ENCODE results near the gene RAB5B.
"Not testable (repeated sequence)": the region's sequence is repeated elsewhere in the genome, so short reads cannot be mapped to it uniquely, and the experiment has no call there.

The RAB5B gene

DNA sequence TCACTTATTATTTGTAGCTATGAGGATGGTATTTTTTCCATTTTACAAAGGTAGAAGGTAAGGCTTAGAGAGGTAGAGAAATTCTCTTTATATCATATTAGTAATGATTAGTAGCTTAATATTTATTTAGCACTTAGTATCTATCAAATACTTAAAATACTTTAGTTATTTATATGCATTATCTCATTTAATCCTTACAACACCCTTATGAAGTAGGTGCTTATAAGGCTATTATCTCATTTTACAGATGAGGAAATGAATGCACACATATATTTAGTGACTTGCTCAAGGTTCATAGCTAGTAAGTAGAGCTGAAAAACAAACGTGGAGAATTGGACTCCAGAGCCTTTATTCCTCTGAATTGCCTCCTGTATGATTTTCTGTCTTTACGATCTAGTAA lies 11.0 kb downstream of the RAB5B start:
- no peak for DNase-seq (ENCODE audit: low read depth)

GRCh38 chr12:55985341-55985740 lies 11.5 kb downstream of the RAB5B start:
- no peak for DNase-seq (ENCODE audit: low read depth)

GRCh38 chr12:55985976-55986375 lies 12.1 kb downstream of the RAB5B start:
- DNase-seq (ENCODE audit: low read depth): not testable (repeated sequence)

- no peak for DNase-seq (ENCODE audit: low read depth)
Observed at GRCh38 chr12:55991110-55991509, 17.2 kb downstream of the RAB5B start.

DNA sequence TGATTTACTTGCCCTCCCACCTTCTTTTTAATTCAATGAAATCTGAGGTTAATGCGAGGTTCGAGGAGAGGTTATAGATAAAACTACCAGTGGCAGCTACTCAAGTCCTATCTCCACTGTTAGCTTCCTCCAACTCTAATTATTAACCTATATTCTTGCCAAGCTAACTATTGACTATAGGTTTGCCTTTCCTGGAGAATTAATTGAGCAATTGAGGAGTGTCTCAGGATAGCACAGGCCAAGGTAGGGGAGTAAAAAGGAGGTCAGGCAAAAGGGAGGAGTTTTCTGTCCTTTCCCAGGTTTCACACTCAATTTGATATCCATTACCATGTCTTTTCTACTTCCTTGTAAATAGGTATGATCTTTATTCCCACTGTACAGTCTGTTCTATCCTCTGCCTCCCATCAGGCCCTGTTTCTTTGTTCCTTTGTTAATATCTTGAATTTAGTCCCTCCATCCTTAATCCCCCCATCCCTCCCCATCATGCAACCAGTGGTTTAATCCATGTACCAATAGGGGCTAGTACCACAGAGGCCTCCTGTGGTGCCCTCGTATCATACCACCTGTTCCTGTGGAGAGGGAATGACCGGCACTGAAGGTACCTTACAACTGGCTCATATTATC lies 19.5 kb downstream of the RAB5B start:
- no peak for DNase-seq (ENCODE audit: low read depth)

GRCh38 chr12:55995366-55995765 lies 21.5 kb downstream of the RAB5B start:
- no peak for DNase-seq (ENCODE audit: low read depth)

GRCh38 chr12:55996201-55996714 lies 22.4 kb downstream of the RAB5B start:
- no peak for DNase-seq (ENCODE audit: low read depth)

- DNase-seq (ENCODE audit: low read depth): no peak
Observed at GRCh38 chr12:55996715-55997534, 23.0 kb downstream of the RAB5B start, which contains the start of gene SUOX. SUOX (plus strand) TSS chr12:55997276; CDS start chr12:56002222, 4,946 bp downstream.

- no peak for DNase-seq (ENCODE audit: low read depth)
Observed at GRCh38 chr12:55997535-55997859, 23.6 kb downstream of the RAB5B start.

GRCh38 chr12:55999522-55999921 lies 25.6 kb downstream of the RAB5B start:
- not testable (repeated sequence) for DNase-seq (ENCODE audit: low read depth)

GRCh38 chr12:55999999-56000540 lies 26.2 kb downstream of the RAB5B start:
- DNase-seq (ENCODE audit: low read depth): not testable (repeated sequence)

- no peak for DNase-seq (ENCODE audit: low read depth)
Observed at GRCh38 chr12:56001487-56002100, 27.7 kb downstream of the RAB5B start.

DNA sequence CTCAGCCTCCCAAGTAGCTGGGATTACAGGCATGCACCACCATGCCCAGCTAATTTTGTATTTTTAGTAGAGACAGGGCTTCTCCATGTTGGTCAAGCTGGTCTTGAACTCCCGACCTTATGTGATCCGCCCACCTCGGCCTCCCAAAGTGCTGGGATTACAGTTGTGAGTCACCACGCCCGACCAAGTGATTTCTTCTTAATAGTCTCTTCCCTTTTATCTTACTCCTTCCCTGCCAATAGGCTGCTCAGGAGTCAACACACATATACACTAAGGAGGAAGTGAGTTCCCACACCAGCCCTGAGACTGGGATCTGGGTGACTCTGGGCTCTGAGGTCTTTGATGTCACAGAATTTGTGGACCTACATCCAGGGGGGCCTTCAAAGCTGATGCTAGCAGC lies 29.5 kb downstream of the RAB5B start:
- not testable (repeated sequence) for DNase-seq (ENCODE audit: low read depth)

GRCh38 chr12:56004211-56004610 lies 30.3 kb downstream of the RAB5B start:
- DNase-seq (ENCODE audit: low read depth): no peak

GRCh38 chr12:56007564-56008559 lies 34.0 kb downstream of the RAB5B start:
- DNase-seq (ENCODE audit: low read depth): no peak

GRCh38 chr12:56010111-56010570 lies 36.3 kb downstream of the RAB5B start:
- no peak for DNase-seq (ENCODE audit: low read depth)

DNA sequence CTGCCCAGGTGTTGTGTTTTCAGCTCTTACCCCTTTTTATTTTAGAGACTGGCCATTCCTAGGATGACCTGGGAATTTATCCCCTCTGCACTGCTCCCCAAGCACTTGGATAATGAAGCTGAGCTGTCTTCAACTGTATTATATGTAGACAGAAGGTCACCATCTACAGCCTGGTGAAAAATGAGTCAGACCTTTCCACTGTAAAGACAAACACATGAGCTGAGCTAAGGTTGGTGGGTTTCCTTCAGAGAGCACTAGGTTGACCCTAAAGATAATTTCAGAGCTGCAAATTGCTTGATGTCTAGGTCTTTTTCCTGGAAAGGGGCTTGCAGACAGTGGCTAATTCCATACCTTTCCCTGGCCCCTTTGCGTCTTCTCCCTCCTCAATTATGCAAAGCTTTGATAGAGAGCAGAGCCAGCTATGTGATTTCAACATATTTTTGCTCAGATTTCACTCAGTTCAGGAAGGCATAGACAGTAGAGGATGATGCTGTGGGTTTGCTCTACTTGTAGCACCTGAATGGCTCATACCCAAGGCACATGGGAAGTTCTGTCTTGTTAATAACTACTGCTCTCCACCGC lies 37.7 kb downstream of the RAB5B start:
- no peak for DNase-seq (ENCODE audit: low read depth)

DNA sequence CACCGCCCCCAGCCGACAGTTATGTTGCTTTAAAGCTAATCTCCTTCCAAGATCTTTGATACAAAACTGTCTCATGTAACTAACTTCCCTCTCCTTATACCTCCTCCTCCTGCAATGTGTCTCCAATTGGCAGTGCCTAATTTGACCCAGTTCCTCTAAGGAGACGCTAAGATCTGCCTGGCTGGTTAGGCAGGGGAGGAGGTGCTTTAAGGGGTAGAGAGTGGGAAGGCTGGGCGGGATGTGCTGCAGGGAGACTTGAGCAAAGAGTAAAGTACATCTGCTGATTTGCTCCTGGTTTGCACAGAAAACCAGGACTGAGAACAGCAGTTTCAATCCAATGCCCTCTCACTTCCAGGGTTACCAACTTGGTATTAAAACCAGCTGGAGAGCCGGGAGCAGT lies 39.6 kb downstream of the RAB5B start:
- DNase-seq (ENCODE audit: low read depth): no peak

- no peak for DNase-seq (ENCODE audit: low read depth)
Observed at GRCh38 chr12:56014205-56014604, 40.3 kb downstream of the RAB5B start.

DNA sequence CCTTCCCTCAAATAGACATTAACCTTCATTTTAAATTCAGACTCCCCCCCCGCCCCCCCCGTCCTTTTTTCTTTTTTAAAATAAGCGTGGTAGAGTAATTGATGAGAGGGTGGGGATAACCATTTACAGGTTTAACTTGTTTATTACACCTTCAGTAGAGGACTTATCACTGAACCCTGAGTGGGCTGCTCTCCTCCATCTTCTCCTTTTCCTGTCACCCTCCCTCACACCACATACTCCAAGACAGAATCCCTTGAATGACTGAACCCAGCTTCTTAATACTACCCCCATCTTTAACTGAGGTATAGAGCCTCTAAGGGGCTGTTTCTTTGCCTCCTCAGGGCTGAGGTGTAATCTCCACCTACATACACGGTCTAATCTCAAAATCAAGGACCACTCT lies 43.3 kb downstream of the RAB5B start:
- no peak for DNase-seq (ENCODE audit: low read depth)

GRCh38 chr12:56018356-56018755 lies 44.5 kb downstream of the RAB5B start:
- DNase-seq (ENCODE audit: low read depth): no peak
